GM23248 (cell line): Measurements from ENCODE around the gene DOP1B. TPM values are rescaled to one million over a fixed set of nuclear protein-coding genes. Genes with fewer than 3 reads are reported as not detected.

ENCODE experiments used
- DNase-seq: peaks from one replicate; pipeline ENCODE4 v3.0.0-alpha.2; 2015
- H2AFZ ChIP-seq: fragments of 200-600 bp; sonication (generic); 2 replicates; pipeline ENCODE4 v1.6.1; 2016; ENCODE audit warnings: antibody characterized with exemption
- H3F3A ChIP-seq: fragments of 200-600 bp; sonication (generic); 2 replicates; pipeline ENCODE4 v1.6.1; 2016; ENCODE audit warnings: mild to moderate bottlenecking, antibody characterized with exemption, mixed run types; ENCODE audit not compliant: insufficient read depth
- H3K27ac ChIP-seq: fragments of 200-600 bp; sonication (generic); 2 replicates; pipeline ENCODE4 v1.5.1; 2016; ENCODE audit warnings: mild to moderate bottlenecking
- H3K27me3 ChIP-seq: fragments of 200-600 bp; sonication (generic); replicated peaks from 2 replicates; pipeline ENCODE4 v1.6.1; 2016; ENCODE audit warnings: mild to moderate bottlenecking; ENCODE audit not compliant: insufficient read depth
- H3K36me3 ChIP-seq: fragments of 200-600 bp; sonication (generic); 2 replicates; pipeline ENCODE4 v1.6.1; 2016; ENCODE audit warnings: low read depth, mild to moderate bottlenecking
- H3K4me1 ChIP-seq: fragments of 200-600 bp; sonication (generic); 2 replicates; pipeline ENCODE4 v1.6.1; 2016; ENCODE audit warnings: mild to moderate bottlenecking; ENCODE audit not compliant: insufficient read depth
- H3K4me2 ChIP-seq: fragments of 200-600 bp; sonication (generic); one replicate; pipeline ENCODE4 v1.6.1; 2016; ENCODE audit warnings: mild to moderate bottlenecking; ENCODE audit not compliant: unreplicated experiment
- H3K4me3 ChIP-seq: fragments of 200-600 bp; sonication (generic); 2 replicates; pipeline ENCODE4 v1.5.1; 2016; ENCODE audit warnings: mild to moderate bottlenecking
- H3K79me2 ChIP-seq: fragments of 200-600 bp; sonication (generic); 2 replicates; pipeline ENCODE4 v1.6.1; 2016; ENCODE audit warnings: mild to moderate bottlenecking; ENCODE audit not compliant: insufficient read depth
- H3K9ac ChIP-seq: fragments of 200-600 bp; sonication (generic); 2 replicates; pipeline ENCODE4 v1.6.1; 2016; ENCODE audit warnings: mild to moderate bottlenecking
- H3K9me2 ChIP-seq: fragments of 200-600 bp; sonication (generic); 2 replicates; pipeline ENCODE4 v1.6.1; 2016; ENCODE audit warnings: mixed run types, mild to moderate bottlenecking, moderate library complexity; ENCODE audit not compliant: insufficient read depth
- H3K9me3 ChIP-seq: fragments of 200-600 bp; sonication (generic); one replicate; pipeline ENCODE4 v1.6.1; 2017; ENCODE audit warnings: low read depth
- H4K20me1 ChIP-seq: fragments of 200-600 bp; sonication (generic); 2 replicates; pipeline ENCODE4 v1.6.0; 2016; ENCODE audit not compliant: insufficient read depth
- EZH2 ChIP-seq: fragments of 200-600 bp; sonication (generic); IDR thresholded peaks from 2 replicates; pipeline ENCODE4 v1.6.1; 2018; ENCODE audit warnings: antibody characterized with exemption, mild to moderate bottlenecking; ENCODE audit not compliant: insufficient read depth, poor library complexity, severe bottlenecking
- EZH2phosphoT487 ChIP-seq: fragments of 200-600 bp; sonication (generic); IDR thresholded peaks from 2 replicates; pipeline ENCODE4 v1.6.1; 2018; ENCODE audit warnings: antibody characterized with exemption, moderate library complexity, mild to moderate bottlenecking, low read depth; ENCODE audit not compliant: insufficient read depth
- WGBS, 2 experiments: methylation state at CpG; one replicate each; pipeline ENCODE4 v1.1.6; 2015 to 2017; ENCODE audit warnings: low lambda C conversion rate in 2 of 2, low coverage in 1 of 2; ENCODE audit errors: missing lambda C conversion rate in 2 of 2; 5-methylcytosine and 5-hydroxymethylcytosine counted together
- in situ Hi-C: fragments of 300-500 bp; cut with MboI; formaldehyde crosslinking; loops from 2 replicates; pipeline ENCODE4 v1.15.0; 2020
- polyA plus RNA-seq: library from polyadenylated mRNA; unstranded; fragments of >200 nt; fragmentation: Nextera tagmentation; extraction: Ambion mirVana; gene quantifications from 2 replicates; pipeline ENCODE4 v1.2.1, GENCODE V29; 2016
- total RNA-seq: library from RNA; depleted of rRNA; stranded (reverse); fragments of >200 nt; shearing (Covaris generic); gene quantifications from 2 replicates; pipeline ENCODE4 v1.2.3, GENCODE V29; 2014

DOP1B gene
- total and polyA plus RNA-seq, 2 experiments from 2014 or later: 5.4 to 12.3 TPM

DNA sequence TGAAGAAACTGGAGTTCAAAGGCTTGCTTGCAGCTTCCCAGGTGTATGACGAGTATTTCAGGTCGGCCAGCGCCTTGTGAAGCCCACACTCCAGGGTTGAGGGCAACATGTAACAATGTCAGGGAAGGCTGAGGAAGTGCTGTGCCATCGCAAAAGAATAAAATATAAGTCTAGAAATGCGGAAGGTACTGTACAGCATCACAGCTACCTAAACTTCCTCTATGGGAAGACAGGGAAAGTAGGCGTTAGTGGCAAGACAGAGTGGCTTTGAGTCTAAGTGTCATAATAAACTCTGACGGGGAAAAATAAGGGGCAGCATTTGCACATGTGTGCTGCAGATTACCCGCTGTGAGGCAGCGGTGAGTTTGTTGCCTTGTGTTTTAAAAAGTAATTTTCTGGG is 28.9 kb downstream of the DOP1B start:
- in situ Hi-C loops: no loop called here

DNA sequence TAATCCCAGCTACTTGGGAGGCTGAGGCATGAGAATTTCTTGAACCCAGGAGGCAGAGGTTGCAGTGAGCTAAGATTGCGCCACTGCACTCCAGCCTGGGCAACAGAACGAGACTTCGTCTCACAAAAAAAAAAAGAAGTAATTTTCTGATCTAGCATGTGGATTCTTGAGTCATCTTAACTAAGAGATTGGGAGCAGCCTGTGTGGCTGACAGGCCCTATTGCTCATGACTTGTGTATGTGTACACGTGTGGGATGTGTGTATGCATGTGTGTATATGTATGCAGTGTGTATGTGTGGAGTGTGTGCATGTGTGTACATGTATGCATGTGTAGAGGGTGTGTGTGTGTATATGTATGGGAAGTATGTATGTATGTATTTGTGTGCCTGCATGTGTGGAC is 29.5 kb downstream of the DOP1B start:
- DNase-seq: no peak
- no peaks in the 10 kb centered on the region for H3F3A ChIP-seq
- H3K4me3 ChIP-seq: no peak overlapping the region
- H4K20me1 ChIP-seq: no peaks in the 10 kb centered on the region
- no peak for TF ChIP-seq EZH2phosphoT487
- no peak for TF ChIP-seq EZH2
- no peak overlapping the region for H3K9ac ChIP-seq
- no peaks in the 10 kb centered on the region for H3K9me2 ChIP-seq
- no peak overlapping the region for H3K27ac ChIP-seq
- H3K79me2 ChIP-seq: no peaks in the 10 kb centered on the region
- H3K4me2 ChIP-seq: no peak overlapping the region
- H3K9me3 ChIP-seq: no peaks in the 10 kb centered on the region
- no peaks in the 10 kb centered on the region for H3K4me1 ChIP-seq
- in situ Hi-C loops: no loop called here
- H3K27me3 ChIP-seq: no peaks in the 10 kb centered on the region
- H2AFZ ChIP-seq: no peak overlapping the region
- H3K36me3 ChIP-seq: no peaks in the 10 kb centered on the region
- WGBS, 2 experiments: 88 to 91% methylated on average over 4 of the region's 4 CpGs

More for the DNA sequence above, 28.9 kb downstream of the DOP1B start:
- Histone ChIP-seq H4K20me1 (no peaks in the 10 kb centered on the region), H2AFZ (no peak overlapping the region), H3K9me3 (no peaks in the 10 kb centered on the region), H3K4me2 (no peak overlapping the region), H3K4me1 (no peaks in the 10 kb centered on the region), H3K27me3 (no peaks in the 10 kb centered on the region), H3K9ac (no peak overlapping the region), H3K79me2 (no peaks in the 10 kb centered on the region), H3K9me2 (no peaks in the 10 kb centered on the region), H3K4me3 (no peak overlapping the region), H3K36me3 (no peaks in the 10 kb centered on the region), H3K27ac (no peak overlapping the region), H3F3A (no peaks in the 10 kb centered on the region)
- DNase-seq: no peak
- TF ChIP-seq EZH2phosphoT487 (no peak), EZH2 (no peak)
- 94 to 96% methylated on average over 9 of the region's 9 CpGs for WGBS, 2 experiments

DNA sequence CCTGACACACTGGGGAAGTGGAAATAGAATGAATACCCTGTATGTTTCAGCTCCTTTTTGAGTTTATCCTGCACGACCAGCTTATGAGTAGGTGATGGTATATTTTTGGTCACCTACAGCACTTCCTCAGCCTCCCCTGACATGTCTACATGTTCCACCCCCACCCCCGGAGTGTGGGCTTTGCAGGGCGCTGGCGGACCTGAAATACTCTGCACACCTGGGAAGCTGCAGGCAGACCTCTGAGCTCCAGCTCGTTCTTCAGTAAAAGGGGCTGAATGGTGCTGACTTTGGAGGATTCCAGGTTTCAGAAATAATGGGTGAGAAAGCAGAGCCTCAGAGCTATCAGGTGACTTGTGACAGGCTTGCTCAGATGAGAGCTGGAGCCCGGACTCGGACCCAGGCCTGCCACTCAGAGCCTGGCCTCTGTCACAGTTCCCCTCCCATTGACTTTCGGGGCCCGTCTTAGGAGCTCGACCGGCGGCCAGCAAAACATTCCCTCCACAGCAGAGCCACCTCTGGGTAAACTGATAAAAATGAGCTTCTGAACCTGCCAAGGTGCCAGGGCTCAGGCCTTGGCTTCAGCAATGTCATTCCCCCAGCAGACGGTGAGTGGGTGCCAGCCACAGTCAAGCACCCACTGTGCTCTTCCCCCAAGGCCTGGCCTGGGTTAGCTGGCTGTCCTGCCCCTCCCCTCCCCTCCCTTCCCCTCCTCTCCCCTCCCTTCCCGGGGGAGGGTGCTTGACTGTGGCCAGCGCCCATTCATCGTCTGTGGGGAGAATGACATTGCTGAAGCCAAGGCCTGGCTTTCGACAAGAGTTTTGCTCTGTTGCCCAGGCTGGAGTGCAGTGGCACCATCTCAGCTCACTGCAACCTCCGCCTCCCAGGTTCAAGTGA is 30.1 kb downstream of the DOP1B start:
- DNase-seq: no peak
- WGBS, 2 experiments: 77 to 83% methylated on average over 17 to 18 of the region's 18 CpGs
- no peaks in the 10 kb centered on the region for H4K20me1 ChIP-seq
- H3K4me3 ChIP-seq: no peak overlapping the region
- in situ Hi-C loops: no loop called here
- no peaks in the 10 kb centered on the region for H3K36me3 ChIP-seq
- H3K27me3 ChIP-seq: no peaks in the 10 kb centered on the region
- no peaks in the 10 kb centered on the region for H3K79me2 ChIP-seq
- no peak overlapping the region for H3K4me2 ChIP-seq
- no peak for TF ChIP-seq EZH2phosphoT487
- no peak for TF ChIP-seq EZH2
- no peaks in the 10 kb centered on the region for H3K4me1 ChIP-seq
- H2AFZ ChIP-seq: no peak overlapping the region
- H3K27ac ChIP-seq: no peak overlapping the region
- no peaks in the 10 kb centered on the region for H3K9me2 ChIP-seq
- H3K9me3 ChIP-seq: no peaks in the 10 kb centered on the region
- no peak overlapping the region for H3K9ac ChIP-seq
- H3F3A ChIP-seq: no peaks in the 10 kb centered on the region

DNA sequence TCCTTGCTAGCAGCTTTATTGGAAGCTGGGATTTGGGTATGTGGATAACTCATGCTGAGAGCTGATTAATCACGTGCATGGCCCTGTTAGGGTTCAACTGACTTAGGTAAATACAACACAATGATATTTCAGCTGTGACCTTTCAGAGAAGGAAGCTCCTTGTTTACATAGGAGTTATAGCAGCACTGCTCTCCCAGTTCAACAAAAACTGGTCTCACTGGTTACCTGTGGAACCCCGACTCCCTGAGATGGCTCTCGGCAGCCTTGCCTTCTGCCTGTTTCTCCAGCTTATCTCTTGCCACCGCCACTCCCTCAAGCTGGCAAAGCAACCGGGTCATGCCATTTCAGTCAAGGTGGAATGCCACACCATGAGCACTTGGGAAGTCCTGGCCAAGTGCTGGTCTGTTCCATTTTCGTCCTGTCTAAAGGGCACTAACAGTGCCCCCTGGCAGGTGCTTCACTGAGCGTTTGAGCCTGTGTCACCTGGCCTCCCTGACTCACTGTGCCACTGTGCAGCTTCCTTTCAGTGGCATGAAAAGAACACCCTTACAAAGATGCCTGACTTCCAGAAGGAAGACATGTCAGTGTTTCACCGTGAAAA is 31.6 kb downstream of the DOP1B start:
- H4K20me1 ChIP-seq: no peaks in the 10 kb centered on the region
- H3F3A ChIP-seq: no peaks in the 10 kb centered on the region
- no peaks in the 10 kb centered on the region for H3K36me3 ChIP-seq
- no peaks in the 10 kb centered on the region for H3K4me1 ChIP-seq
- 79 to 82% methylated on average over 8 of the region's 8 CpGs for WGBS, 2 experiments
- no peaks in the 10 kb centered on the region for H3K9me3 ChIP-seq
- H3K4me2 ChIP-seq: no peak overlapping the region
- H3K27ac ChIP-seq: no peak overlapping the region
- no peaks in the 10 kb centered on the region for H3K79me2 ChIP-seq
- DNase-seq: no peak
- H3K27me3 ChIP-seq: no peaks in the 10 kb centered on the region
- H3K9me2 ChIP-seq: no peaks in the 10 kb centered on the region
- in situ Hi-C loops: no loop called here
- no peak overlapping the region for H3K4me3 ChIP-seq
- TF ChIP-seq EZH2phosphoT487: no peak
- TF ChIP-seq EZH2: no peak
- H2AFZ ChIP-seq: no peak overlapping the region
- H3K9ac ChIP-seq: no peak overlapping the region
